ENCODE data around the gene MKRN2OS. TPM values are rescaled to one million over a fixed set of nuclear protein-coding genes. Genes with fewer than 3 reads are reported as not detected.

The MKRN2OS gene
- total RNA-seq, 2 experiments from 2014 or later = not detected

DNA sequence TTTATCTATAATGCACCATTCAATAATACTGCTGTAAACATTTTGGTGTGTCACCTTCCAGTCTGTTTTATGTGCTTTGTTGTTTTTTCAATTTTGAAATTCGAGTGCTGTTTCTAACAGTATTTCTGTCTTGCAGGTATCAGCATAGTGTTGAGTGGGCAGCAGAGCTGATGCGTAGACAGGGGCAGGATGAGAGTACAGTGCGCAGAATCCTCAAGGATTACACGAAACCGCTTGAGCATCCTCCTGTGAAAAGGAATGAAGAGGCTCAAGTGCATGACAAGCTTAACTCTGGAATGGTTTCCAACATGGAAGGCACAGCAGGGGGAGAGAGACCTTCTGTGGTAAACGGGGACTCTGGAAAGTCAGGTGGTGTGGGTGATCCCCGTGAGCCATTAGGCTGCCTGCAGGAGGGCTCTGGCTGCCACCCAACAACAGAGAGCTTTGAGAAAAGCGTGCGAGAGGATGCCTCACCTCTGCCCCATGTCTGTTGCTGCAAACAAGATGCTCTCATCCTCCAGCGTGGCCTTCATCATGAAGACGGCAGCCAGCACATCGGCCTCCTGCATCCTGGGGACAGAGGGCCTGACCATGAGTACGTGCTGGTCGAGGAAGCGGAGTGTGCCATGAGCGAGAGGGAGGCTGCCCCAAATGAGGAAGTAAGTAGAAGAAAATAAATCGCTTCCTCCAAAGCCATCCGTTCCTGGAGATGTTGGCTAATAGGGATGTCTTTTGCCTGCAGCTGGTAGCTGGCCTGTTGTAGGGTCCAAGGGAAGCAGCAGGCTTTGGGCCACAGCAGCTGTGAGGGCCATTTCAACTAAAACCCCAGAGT is 42.0 kb downstream of the MKRN2OS start:
- intact Hi-C loops (cut with micrococcal nuclease; ENCODE audit: unreplicated experiment) = no loop called here

DNA sequence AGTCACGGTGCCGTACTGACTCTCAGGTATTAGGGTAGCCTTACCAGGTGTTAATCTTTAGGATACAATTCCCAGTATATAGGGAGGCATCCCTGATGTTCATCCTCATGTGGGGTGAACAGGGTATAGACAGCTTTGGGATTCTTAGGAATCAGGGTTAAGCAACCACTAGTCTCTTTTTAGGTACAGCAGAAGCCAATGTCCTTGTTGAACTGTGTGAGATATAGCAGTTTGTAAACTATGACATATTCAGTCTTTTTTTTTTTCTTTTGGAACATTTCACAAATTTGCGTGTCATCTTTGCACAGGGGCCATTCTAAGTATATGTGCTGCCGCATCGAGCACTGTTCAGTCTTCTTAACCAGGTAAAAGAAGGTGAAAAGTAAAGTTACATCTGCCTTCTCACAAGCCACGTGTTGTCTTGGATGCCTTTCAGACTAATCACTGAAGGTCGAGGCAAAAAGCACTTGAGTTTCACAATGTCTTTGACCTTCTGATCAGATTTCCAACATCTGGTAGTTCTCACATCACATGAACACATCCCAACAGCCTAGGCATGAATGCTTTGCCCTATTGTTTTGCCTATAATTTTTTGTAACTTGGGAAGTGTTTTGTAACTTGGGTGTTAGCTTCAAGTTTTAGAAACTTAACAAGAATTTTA is 43.8 kb downstream of the MKRN2OS start:
- POLR2A ChIA-PET = interaction anchor here (0.8 to 0.9 kb wide), 2 partner anchors 16 to 18 kb away, joined by 3 read pairs; no protein-coding TSS in a partner anchor
- TF ChIP-seq, protein P1, sequence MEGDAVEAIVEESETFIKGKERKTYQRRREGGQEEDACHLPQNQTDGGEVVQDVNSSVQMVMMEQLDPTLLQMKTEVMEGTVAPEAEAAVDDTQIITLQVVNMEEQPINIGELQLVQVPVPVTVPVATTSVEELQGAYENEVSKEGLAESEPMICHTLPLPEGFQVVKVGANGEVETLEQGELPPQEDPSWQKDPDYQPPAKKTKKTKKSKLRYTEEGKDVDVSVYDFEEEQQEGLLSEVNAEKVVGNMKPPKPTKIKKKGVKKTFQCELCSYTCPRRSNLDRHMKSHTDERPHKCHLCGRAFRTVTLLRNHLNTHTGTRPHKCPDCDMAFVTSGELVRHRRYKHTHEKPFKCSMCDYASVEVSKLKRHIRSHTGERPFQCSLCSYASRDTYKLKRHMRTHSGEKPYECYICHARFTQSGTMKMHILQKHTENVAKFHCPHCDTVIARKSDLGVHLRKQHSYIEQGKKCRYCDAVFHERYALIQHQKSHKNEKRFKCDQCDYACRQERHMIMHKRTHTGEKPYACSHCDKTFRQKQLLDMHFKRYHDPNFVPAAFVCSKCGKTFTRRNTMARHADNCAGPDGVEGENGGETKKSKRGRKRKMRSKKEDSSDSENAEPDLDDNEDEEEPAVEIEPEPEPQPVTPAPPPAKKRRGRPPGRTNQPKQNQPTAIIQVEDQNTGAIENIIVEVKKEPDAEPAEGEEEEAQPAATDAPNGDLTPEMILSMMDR (conservative IDR thresholded peaks at IDR 0.05; ENCODE audit: low read length) = no peak
- TF ChIP-seq EZH2phosphoT487 (IDR thresholded peaks at IDR 0.05; ENCODE audit: borderline replicate concordance, low read depth, low read length) = no peak

More for the DNA sequence above, 42.0 kb downstream of the MKRN2OS start:
- H3K27ac ChIP-seq (ENCODE audit: low read depth, low read length, poor library complexity, severe bottlenecking) = no peak overlapping the region
- no peaks in the 10 kb centered on the region for H4K20me1 ChIP-seq (ENCODE audit: insufficient read depth, low read length)
- H3K4me3 ChIP-seq (ENCODE audit: low read depth, low read length, poor library complexity, severe bottlenecking) = no peak overlapping the region
- no peaks in the 10 kb centered on the region for H3K9me3 ChIP-seq (ENCODE audit: low read length)
- no peak for TF ChIP-seq EZH2phosphoT487 (IDR thresholded peaks at IDR 0.05; ENCODE audit: borderline replicate concordance, low read depth, low read length)
- TF ChIP-seq, protein P1 (conservative IDR thresholded peaks at IDR 0.05; ENCODE audit: low read length) = no peak
- DNase-seq (ENCODE audit: low spot score) = no peak
- H3K36me3 ChIP-seq (ENCODE audit: insufficient read depth, low read length) = peaks cover 96% of the 10 kb centered on the region
- no peaks in the 10 kb centered on the region for H3K9me2 ChIP-seq (ENCODE audit: insufficient read depth, low read length)
- ChIA-PET CTCF (ENCODE audit: unreplicated experiment) (no interaction called here), POLR2A (interaction anchor here (1.0 kb wide), 1 partner anchor 21 kb away, joined by 3 read pairs; no protein-coding TSS in a partner anchor)
- no peaks in the 10 kb centered on the region for H3K4me1 ChIP-seq (ENCODE audit: insufficient read depth, low read length, poor library complexity, severe bottlenecking)
- no TSS peak for BruUV-seq (replicated peaks)
- no peak overlapping the region for H2AFZ ChIP-seq (ENCODE audit: low read length)
- no peaks in the 10 kb centered on the region for H3K79me2 ChIP-seq (ENCODE audit: insufficient read depth, low read depth, low read length)
- no peak overlapping the region for H3K4me2 ChIP-seq (ENCODE audit: low read length)

More for the DNA sequence above, 43.8 kb downstream of the MKRN2OS start:
- Histone ChIP-seq H3K9me3 (ENCODE audit: low read length) (no peaks in the 10 kb centered on the region), H3K4me1 (ENCODE audit: insufficient read depth, low read length, poor library complexity, severe bottlenecking) (no peaks in the 10 kb centered on the region), H3K79me2 (ENCODE audit: insufficient read depth, low read depth, low read length) (no peaks in the 10 kb centered on the region), H3K36me3 (ENCODE audit: insufficient read depth, low read length) (peaks cover 97% of the 10 kb centered on the region), H3K4me2 (ENCODE audit: low read length) (no peak overlapping the region), H3K9me2 (ENCODE audit: insufficient read depth, low read length) (no peaks in the 10 kb centered on the region), H3K27ac (ENCODE audit: low read depth, low read length, poor library complexity, severe bottlenecking) (no peak overlapping the region), H2AFZ (ENCODE audit: low read length) (no peak overlapping the region), H4K20me1 (ENCODE audit: insufficient read depth, low read length) (no peaks in the 10 kb centered on the region), H3K4me3 (ENCODE audit: low read depth, low read length, poor library complexity, severe bottlenecking) (no peak overlapping the region)
- intact Hi-C loops (cut with micrococcal nuclease; ENCODE audit: unreplicated experiment) = no loop called here
- no peak for DNase-seq (ENCODE audit: low spot score)
- CTCF ChIA-PET (ENCODE audit: unreplicated experiment) = no interaction called here
- BruUV-seq (replicated peaks) = no TSS peak

All from OCI-LY7 (cell line).